Fibroblast of skin of back (primary cell): Measurements from ENCODE around the gene RBFOX1.

Experiments
- DNase-seq: peaks from one replicate; pipeline ENCODE4 v3.0.0-alpha.2; 2013

The RBFOX1 gene

GRCh38 chr16:7713244-7713643 is 380.6 kb downstream of the RBFOX1 start:
- no peak for DNase-seq

GRCh38 chr16:7714775-7715174 is 382.1 kb downstream of the RBFOX1 start:
- DNase-seq: no peak

DNA sequence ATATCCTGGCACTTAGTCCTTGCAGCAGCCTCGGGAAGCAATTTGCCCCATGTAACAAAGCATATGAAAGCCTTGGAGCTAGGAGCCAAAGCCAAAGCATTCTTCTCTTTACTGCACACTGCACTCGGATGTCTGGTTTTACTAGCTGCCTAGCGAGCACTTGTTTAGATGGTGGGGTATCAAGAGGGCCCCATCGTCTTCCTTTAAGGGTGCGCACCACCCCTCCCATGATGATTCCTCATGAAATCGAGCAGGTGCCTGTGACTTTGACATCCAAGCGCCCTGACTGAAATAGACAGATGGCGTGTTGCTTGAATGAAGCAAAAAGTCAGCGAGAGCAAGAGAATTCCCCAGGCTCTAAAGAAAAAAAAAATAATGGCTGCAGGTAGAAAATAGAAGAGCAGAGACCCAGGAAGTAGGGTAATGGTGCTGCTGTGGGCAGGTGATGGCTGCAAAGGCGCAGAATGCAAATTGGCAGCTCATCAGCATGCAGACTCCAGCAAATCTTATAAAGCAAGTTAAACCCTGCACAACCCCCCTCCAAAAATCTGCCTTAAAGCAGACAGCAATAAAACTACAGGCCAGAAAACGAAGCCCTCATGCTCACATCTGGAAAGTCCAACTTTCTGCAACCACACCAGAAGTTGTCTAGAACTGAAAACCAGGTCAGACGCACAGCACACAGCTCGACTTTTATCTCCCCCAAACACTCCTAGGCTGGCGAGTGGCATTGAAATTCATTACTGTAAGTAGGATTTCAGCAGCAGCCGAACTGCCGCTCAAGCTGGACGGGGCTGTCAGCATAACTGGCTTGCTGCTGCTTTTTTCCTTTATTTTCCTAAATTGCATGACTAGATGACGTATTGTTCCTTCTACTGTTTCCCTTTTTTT is 384.3 kb downstream of the RBFOX1 start:
- no peak for DNase-seq

DNA sequence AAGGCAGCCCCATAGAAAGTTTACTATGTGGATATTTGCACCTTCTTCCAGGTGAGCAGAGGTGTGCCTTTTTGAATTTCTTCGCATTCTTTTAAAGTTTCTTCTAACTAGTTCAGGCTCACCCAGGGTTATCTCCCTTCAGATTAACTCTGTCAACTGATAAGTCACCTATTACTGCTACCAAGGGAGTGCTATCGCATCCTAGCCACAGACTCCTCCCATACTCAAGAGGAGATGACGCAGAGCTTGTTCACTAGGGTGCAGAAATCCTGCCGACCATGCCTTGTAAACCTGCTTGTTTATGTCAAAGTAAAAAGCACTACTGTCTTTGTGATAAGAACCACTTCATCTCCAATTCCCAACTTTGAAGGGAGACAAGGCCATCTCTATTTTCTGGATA is 390.1 kb downstream of the RBFOX1 start:
- DNase-seq: no peak

DNA sequence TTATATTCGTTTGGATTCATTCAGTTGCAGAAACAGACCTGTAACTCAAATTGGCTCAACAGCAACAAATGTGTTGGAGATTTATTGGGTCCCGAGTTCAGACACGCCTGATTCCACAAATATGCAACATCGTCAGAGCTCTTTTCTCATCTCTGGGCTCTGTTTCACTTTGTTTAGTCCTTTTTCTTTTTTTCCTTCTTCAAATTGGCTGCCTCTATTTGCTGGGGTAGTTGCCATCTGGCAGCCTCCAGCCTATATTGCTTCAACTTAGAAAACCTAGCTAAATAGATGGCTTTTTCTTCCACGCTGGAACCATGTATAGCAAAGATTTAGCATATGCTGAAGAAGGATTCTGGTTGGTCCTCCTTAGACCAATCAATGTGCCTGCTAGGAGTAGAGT is 398.5 kb downstream of the RBFOX1 start:
- no peak for DNase-seq

DNA sequence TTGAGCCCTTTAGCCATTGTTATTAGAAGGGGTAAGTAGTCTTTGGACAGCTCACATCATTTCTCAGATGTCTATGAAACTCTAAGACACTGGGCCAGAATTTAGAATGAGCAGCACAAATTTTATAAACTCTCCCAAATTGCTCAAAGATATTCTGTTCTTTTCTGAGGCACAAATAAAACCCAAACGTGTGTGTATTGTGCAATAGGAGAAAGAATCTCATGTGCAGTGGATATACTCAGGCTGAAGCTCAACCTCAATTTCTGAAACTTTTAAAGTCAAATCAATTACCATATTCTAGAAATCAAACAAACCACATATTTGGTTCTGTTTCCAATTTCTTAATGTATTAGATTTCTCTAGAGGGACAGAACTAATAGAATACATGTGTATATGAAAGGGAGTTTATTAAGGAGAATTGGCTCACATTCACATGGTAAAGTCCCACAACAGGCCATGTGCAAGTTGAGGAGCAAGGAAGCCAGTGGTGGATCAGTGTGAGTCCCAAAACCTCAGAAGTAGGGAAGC is 403.6 kb downstream of the RBFOX1 start:
- DNase-seq: no peak

DNA sequence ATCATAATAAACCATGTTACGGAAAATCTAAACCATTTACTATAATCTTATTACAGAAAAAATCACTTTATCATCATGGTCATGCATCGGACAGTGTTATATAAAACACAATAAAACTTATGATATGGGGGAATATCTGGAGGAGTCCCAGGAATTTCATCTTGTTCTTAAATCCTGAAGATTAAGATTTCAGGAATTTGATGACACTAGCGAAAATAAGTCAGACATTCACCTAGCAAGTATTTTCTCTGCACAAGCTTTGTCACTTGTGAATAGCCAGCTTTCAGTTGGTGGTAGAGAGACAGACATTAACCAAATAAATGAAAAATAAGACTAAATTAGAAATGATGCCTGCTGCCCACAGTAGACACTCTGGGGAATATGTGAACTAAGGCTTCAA is 410.0 kb downstream of the RBFOX1 start:
- no peak for DNase-seq

DNA sequence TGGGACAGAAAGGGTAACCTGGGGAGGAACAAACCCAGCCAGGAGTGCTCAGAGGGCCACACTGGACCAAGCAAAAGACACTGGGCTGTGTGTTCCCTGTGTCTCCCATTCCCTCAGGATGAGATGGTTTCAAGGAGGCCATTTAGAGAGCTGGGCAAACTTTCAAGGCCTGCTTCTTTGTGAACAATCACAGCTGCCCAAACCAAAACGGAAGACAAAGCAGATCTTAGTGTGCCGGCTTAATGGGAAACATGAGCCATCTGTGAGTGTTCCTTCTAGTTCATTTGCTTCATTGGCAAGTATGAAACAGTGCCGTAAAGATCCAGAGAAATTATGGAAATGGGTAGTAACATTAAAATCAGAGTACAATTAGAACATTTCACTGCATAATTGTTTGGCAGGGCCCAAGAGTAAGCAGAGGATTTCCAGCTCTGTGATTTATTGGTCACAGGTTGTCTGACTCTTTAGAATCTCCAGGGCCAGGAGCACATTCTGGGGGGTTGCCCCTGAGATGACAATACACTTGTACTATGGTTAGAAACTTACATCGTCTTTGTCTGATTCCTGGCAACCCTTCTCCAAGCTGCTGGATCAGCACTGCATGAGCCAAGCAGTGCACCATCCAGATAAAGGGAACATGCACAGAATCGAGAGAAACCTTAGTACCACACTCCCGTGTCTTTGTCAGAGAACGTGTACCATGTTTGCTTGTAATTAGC is 412.1 kb downstream of the RBFOX1 start:
- no peak for DNase-seq

DNA sequence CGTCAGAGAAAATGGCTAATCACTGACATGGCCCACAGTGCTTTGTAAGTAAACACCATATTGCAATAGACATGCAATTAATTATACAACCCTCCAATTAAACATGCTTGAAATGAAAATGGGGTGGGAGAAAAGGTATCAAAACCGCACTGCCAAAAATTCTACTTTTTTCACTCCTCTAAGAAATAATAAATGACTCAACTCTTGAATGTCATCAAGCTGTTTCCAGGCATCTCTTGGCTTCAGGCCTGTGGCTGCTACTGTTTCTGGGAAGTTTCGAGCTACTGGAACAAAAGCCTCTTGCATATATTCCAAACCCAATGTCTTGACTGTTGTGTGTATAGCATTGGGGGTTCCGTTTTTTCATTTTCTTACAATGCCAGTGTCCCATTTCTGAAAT is 412.6 kb downstream of the RBFOX1 start:
- DNase-seq: no peak

- DNase-seq: no peak
These were observed 414.3 kb downstream of the RBFOX1 start for GRCh38 chr16:7746941-7747340.

- DNase-seq: no peak
These were observed 415.9 kb downstream of the RBFOX1 start for GRCh38 chr16:7748522-7748921.

- no peak for DNase-seq
These were observed 422.8 kb downstream of the RBFOX1 start for GRCh38 chr16:7755347-7755882.
